UCSD-AML1 (cell line): ENCODE measurements around the gene GREM1.

Source experiments
- DNase-seq: peaks from one replicate; lab custom pipeline; 2025; ENCODE audit not compliant: unreplicated experiment; lab: John Stamatoyannopoulos, UW

The GREM1 gene

DNA sequence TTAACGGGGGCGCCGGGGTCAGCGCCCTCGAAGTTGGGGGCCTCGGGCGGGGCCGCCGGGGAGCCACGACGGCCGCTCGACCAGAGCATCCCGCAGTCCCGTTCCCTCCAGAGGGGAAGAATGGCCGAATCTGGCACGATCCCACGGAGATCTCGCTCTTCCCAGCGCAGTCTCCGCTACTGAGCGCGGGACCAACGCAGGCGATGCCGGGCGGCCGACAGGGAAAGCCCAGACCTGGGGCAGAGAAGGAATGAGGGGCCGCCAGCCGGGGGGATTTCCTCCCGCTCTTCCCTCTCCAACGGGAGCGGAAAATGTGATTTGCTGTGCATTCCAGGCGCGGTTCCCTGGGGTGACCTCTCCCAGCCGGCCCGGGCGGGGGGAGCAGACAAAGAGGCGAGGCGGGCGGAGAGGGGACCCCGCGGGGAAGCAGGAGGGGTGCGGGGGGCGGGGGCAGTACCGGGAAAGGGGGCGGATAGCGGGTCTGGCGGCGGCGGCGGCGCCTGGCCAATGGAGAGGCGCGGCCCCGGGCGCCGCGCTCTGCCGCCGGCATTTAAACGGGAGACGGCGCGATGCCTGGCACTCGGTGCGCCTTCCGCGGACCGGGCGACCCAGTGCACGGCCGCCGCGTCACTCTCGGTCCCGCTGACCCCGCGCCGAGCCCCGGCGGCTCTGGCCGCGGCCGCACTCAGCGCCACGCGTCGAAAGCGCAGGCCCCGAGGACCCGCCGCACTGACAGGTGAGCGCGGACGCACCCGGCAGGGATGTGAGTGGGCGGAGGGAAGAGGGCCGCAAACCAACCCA, at the start of gene GREM1:
Gene GREM1 (plus strand): TSS at position 579 of the 801 bp plus-strand sequence. CDS start 12,687 bp downstream, outside the sequence.
- DNase-seq, result no peak

DNA sequence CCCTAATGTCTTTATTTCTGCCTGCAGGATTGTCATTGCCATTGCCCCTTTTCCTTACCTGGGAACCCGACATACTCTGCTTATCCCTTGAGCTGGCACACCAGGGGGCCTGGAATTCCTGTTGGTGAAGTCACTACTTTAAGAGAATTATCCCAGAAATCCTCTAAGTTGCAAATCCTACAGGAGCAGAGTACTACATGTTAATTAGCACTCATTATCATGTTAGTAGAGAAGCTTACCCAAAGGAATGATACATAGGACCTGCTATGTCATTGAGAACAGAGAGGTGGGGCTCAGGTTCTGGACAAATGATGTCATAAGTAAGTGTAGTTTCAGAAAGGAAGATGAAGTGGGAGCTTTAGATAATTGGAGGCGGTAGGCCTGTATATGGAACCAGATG, 48.9 kb upstream of the GREM1 start:
- no peak for DNase-seq

DNA sequence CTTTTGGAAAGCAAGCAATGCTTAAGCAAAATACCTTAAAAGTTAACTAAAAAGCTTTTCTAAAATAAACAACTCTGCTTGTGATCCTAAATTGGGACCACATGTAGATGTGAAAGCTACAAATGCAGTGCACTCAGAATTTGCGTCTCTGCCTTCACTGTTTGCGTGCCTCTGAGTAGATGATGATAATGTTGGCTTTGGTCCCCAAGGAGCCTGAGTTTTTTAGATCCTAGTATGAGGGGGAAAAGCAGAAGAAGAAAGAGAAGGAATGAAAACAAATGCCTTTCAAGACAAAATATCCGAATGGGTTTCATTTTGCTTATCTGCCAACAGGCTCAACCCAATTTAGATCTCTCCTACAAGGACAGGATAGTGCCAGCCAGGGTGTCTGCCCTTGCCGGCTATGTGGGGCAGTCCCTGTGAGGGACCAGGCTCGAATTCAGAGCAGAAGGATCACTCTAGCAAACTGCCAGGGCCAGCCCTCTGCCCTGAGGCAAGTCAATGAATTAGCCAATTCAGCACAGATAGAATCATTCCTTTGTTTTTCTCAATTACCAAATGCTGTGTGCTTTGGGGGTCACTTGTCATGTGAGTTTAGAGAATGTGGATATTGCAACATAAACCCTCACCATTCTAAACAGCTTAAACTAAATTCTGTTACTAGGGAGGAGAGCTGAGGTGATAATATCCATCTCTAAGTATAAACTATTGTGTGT, 47.8 kb upstream of the GREM1 start:
- no peak for DNase-seq

DNA sequence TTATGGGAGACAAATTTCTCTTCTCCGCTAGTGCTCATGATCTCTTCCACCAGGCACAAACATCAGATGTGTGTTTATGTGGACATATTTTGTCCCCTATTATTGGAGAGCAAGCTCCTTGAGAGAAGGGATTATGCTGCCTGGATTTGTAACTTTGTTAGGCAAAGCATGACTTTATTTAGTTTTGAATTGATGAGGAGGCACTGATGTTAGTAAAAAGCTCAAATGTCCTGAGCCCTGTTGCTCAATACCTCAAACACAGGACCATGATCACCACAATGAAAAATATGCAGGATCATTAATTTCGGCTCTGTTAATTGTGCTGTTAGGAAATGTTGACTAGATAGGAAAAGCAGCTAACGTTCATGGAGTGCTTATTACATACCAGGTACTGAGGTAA, 47.2 kb upstream of the GREM1 start:
- no peak for DNase-seq

DNA sequence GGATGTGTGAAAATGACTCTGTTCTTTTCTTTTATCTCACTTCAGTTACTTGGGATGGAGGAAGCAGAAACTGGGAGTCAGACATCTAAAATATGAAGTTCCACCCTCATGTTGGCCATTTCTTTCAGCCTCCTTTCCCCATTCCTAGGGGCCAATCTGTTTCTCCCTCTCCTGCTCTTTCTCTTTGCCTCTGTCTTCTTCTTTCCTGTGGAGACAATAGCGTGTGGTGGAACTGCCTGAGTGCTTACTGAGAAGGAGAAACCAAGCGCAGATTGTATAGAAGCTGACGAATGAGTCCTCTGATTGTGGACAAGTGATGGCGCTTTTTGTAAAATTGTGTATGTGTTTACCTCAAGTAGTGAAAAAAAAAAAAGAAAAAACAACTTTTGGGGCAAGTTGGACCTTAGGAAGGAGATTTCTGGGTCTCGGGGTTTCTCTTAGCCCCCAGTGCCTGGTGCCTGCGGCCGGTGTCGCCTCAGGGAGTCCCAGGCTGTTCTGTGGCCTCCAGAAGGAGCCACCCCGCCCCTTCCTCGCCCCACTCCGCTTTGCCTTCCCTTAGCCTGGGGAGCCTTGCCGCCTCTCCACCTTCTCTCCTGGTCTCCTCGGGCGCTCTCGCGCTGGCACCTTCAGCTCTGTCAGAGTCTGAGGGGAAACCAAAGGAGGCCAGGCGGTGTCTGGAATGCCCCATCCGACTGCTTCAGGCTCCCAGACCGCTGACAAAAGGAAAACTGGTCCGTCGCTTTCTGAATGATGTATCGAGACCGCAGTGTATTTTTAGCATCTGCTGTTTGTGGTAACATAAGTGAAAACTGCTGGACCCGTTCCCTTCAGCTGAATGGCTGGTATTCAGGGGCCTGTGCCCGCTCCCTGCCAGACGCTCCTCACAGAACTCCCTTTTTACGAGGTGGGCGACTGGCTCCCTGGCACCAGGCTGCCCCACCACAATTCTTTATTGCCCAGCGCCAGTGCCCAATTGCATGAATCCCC, 46.2 kb upstream of the GREM1 start:
- no peak for DNase-seq

DNA sequence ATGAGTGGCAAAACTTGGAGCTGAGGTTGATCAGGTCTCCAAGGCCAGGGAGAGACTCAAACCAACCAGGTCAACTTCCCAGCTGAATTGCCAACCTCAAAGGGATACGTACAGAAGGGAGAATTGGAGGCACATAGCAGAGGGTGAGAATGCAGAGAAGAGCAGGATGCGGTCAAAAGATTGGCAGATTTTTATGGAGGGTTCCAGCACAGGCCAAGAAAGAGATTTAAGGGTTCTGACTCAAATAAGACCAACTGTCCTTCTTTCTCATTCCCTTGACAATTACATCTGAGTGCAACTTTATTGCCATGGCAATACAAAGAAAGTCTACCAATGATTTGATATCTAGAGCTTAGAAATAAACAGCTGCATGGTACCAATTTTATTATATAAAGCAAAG, 43.1 kb upstream of the GREM1 start:
- no peak for DNase-seq

DNA sequence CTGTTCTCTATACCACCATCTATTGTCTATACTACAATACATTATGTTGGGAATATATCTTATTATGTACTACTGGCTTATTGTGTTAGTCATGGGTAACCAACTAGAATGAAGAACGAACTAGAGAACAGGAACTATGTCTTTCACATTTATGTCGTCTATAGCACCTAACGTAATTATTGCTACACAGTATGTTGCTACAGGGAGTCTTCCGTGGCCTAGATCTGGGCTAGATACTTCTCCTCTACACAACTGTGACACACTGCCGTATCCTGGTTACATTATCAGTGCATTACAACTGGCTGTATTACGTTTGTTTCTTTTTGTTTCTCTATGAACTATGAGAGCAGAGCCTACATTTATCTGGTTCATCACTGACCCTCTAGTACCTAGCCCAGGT, 42.3 kb upstream of the GREM1 start:
- no peak for DNase-seq

DNA sequence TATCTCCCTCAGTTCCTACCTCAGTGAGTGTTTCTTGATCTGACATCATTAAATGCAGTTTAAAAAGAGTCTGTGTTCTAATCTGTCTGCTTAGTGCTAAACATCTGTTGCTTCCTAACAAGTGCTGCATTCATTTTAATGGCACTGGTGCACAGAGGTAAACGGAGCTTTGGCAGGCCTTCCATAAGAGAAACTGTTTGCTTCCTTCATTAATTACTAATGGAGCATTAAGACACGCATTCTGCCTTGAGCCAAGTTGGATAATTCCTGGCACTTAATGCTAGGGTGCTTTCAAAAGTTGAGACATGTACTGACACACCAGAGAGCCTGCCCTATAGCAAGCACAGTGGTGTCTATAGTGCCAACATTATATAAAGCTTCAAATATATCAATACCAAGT, 41.6 kb upstream of the GREM1 start:
- no peak for DNase-seq

DNA sequence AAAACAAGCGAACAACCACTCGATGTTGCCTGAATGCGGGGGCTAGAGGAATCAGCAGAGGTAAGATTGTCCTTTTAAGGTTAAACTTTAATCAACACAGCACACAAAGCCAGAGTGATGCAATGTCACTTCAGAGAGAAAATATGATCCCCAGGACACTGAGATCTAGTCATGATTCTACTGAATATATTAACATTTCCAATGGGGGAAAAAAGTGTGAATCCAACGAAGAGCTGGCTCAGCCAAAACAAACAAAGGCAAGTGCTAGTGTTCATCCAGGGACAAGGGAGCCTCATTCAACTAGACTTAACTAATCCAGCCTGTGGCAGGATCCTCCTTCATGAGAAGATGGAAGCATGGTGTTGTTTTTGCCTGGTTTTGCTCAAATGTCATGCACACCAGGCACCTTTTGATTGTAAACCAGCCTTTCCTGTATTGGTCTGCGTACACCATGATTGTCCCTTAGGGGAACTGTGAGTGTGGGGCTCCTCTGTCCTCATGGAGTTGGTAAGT, 40.5 kb upstream of the GREM1 start:
- DNase-seq, result no peak

DNA sequence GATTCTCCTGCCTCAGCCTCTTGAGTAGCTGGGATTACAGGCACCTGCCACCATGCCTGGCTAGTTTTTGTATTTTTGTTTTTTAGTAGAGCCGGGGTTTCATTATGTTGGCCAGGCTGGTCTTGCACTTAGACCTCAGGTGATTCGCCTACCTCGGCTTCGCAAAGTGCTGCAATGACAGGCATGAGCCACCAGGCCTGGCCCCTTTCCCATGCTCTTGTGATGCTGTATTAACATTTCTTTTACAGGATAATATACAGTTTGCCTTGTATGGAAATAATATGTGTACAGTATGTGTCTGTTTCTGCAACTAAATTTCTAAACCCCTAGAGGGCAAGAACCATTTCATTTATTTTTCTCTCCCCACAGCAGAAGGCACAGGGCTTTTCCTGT, 38.5 kb upstream of the GREM1 start:
- DNase-seq, result no peak

DNA sequence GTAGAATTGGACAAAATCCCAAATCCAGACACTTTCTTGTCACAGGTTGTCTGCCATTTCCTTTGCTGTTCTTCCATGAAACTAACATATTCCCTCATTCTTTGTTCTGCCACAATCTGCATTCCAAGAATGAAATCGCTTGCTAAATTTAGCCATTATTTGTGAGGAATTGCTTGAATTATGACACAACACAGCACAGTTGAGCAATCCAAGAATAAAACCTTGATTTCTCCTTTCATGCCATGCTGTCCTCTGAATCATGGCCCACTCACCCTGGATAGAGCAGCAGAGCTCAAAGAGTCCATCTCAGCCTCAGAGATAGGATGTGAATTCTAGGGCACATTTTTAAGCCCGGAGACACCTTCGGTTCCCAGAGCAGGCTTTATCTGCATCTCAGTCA, 35.2 kb upstream of the GREM1 start:
- no peak for DNase-seq

DNA sequence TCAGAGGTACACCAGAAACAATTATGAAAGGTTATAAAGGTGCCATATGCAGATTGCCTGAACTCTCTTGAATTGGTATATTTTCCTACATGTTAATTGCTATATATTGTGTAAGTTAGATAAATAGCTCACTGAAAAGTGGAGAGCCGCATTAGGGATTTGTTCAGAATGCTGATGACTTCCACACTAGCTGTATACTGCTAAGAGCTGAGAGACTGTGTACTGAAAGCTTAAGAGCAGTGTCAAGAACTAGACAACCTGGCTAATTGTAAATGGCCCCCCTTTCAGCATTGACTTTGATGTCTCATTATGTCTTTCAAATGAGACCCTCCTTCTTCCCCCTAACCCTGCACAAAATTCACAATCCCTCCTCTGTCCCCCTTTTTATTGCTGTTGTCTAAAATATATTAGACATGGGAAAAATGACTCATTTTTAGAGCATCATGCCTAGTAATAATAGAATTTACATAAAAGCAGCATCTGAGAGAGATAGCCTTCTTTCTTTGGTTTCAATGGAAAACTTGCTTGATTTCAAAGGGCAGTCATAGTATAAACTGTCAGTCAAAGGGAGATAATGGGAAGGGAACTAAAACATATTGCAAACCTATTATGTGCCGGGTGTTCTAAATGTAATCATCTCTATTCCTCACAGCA, 34.7 kb upstream of the GREM1 start:
- no peak for DNase-seq

DNA sequence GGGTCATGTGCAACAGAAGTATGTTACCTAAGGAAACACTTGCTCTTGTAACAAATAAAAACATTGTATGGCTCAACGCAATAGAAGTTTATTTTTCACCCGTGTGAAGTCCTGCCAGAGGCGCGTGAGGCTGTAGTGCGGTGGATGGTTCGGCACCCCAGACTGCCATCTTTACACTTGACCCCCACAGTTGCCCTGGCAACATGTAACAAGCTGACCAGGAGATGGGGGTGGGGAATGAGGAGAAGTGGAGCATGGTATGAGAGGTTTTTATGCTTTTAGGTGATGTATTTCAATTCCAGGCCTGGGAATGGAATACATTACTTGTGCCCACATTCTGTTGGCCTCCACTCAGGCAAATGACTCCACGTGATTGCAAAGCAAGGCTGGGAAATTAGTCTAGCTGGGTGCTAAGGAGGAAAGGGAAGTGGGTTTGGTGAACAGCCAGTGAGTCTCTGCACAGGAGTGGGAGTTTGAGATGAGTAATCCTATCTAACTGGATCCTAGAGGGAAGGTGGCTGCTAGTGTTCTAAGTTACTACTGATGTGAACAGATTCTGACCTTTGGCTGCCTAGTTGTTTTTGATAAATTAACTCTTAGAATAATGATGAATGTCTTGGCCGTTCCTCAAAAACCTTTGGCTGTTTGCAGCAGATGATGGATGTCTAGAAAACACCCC, 33.8 kb upstream of the GREM1 start:
- peak; percentile 25 for DNase-seq

DNA sequence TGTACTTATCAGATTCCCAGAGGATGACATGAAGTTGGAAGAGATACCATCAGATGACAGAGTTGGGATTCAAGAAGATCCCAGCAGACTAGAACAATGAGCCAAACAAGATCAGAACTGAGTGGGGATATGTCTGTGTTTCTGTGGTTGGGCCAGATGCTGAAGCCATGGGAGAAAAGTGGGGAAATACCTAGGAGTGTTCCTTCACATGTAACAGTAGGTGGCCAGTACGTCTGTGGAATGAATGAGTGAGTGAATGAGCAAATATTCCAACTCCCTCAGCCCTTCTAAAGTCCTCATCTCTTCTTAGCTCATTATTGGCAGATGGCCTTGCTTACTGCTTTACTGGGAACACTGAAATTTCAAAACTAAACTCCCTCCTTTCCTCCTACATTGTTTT, 32.2 kb upstream of the GREM1 start:
- DNase-seq, result no peak

DNA sequence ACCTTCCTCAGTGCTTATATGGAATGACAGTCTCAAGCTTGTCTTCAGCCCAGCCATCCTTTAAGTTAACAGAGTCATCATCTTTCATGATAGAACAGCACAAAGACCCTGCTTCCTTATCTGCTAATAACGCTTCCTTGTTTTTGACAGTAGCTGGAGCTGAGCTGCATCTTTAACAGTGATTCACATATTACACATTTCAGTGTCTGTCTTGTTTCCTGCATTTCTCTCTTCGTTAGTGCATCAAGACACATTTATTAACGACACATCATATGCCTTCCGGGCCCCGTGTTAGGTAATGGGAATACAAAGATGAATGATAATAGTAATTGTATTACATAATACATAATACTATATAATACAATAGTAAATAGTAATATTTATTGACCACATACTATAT, 30.2 kb upstream of the GREM1 start:
- no peak for DNase-seq

DNA sequence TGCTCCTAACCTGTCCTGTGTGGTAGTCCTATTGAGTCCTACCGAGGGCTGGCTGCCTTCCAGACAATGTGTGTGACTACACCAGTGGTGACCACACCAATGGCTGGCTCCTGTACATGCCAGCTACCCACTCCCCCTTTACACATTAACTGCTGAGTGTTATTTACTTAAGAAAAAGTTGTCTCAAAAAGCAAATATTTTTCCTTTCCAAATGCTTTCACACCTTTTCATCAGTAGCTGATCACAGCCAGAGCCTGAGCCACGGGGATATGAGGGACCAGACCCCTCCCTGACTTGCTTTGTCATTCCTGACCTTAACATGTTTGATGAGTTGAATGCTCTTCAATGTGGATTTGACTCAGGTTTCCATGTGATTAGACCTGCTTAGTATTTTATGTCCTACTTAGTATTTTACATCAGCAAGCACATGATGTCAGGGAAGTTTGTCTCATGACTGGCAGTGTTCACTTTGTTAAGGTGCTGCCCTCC, 29.6 kb upstream of the GREM1 start:
- DNase-seq, result no peak

DNA sequence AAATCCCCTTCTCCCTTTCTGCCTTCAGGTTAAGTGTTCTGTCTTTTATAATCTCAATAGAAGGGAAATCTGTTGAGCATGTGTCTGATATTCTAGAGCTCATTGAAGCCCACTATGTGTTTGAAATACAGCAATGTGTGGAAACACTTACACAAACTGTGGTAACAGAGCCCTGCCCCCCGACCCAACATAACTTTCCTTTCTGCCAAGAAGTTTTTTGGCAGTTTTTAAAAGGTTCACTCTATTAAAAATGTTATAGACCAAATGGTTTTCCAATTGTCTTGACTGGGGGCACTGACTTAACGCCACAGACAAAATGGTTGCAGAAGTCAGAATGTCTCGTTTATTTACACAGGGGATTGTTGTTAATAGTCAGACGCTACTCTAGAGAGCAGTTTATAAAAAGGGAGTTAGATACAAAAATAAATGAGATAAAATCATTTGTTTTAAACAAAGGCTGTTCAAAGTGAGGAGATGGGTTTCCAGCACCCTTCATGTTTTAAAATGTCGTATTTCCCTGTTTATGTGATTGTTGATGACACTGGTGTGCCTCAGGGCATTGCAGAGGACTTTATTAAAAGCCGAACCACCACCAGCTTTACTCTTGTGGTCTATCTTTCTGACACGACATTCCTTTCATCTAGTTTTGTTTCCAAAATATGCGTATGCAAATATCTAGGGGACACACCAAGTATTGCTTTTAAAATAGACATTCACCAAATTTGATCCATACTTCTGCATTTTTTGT, 26.7 kb upstream of the GREM1 start:
- DNase-seq, result no peak

DNA sequence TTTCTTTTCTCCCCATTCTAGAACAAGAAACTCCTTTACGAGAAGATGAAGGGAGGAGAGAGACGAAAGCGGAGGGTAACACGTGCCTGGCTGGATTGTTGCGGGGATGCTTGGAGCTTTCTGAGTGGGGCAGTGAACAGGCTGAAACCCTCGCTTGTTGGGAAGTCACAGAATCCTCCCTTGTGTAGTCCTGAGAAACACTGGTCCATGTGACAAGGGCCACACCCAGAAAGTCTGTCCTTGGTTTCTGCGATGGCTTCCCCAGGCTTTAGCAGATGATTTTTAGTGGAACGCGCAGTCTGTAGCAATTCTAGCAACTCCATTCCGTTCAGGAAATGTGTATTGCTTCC, 26.1 kb upstream of the GREM1 start:
- DNase-seq, result no peak

DNA sequence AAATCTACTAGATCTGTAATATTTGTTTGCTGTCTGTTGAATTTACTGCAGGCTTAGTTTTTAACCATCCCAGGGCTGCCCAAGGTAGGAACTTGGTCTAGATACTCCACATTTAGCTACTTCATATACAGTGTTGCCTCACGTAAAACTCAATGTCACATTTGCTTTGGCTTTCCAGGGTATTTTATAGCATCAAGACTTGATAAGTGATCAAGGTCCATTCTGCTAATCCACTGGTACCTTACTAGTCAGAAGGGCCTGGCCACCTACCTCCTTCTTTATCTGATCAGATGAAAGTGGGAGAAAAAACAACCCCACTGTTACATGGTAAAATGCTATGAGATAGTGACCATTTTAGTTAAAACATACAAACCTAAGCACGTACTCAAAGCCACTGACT, 25.5 kb upstream of the GREM1 start:
- no peak for DNase-seq
